SIG-M5 treated with dmso at 0.1 percent for 504 hours (cell line): Measurements from ENCODE around the gene CDH5.
A peak's percentile ranks its signal among the peaks of the same experiment; 100 is the strongest.

ENCODE experiments used
- DNase-seq: peaks from one replicate; lab custom pipeline; 2025; ENCODE audit not compliant: unreplicated experiment; lab: John Stamatoyannopoulos, UW

Gene CDH5

GRCh38 chr16:66389256-66390176 is 23.0 kb downstream of the CDH5 start:
- DNase-seq, result no peak

- DNase-seq, result no peak
Measured at GRCh38 chr16:66390346-66391108, 24.0 kb downstream of the CDH5 start.

- no peak for DNase-seq
Measured at GRCh38 chr16:66391726-66392670, 25.5 kb downstream of the CDH5 start.

- DNase-seq, result no peak
Measured at GRCh38 chr16:66395806-66396555, 29.5 kb downstream of the CDH5 start.

- no peak for DNase-seq
Measured at GRCh38 chr16:66397736-66398433, 31.4 kb downstream of the CDH5 start.

GRCh38 chr16:66399031-66399430 is 32.5 kb downstream of the CDH5 start:
- no peak for DNase-seq

- DNase-seq, result no peak
Measured at GRCh38 chr16:66399930-66400329, 33.4 kb downstream of the CDH5 start.

- no peak for DNase-seq
Measured at GRCh38 chr16:66400503-66401380, 34.3 kb downstream of the CDH5 start.

- DNase-seq, result no peak
Measured at GRCh38 chr16:66401610-66402009, 35.1 kb downstream of the CDH5 start.

GRCh38 chr16:66402166-66402565 is 35.7 kb downstream of the CDH5 start:
- DNase-seq, result no peak

- no peak for DNase-seq
Measured at GRCh38 chr16:66402591-66403230, 36.2 kb downstream of the CDH5 start.

GRCh38 chr16:66403531-66404145 is 37.1 kb downstream of the CDH5 start:
- no peak for DNase-seq

GRCh38 chr16:66405057-66405783 is 38.7 kb downstream of the CDH5 start:
- no peak for DNase-seq

GRCh38 chr16:66406534-66407221 is 40.2 kb downstream of the CDH5 start:
- peak; percentile 60 for DNase-seq

GRCh38 chr16:66408163-66409048 is 41.9 kb downstream of the CDH5 start:
- DNase-seq, result peak; percentile 57

- no peak for DNase-seq
Measured at GRCh38 chr16:66409156-66409555, 42.7 kb downstream of the CDH5 start.
